ENCODE measurements around the gene FBXW7. TPM values are rescaled to one million over a fixed set of nuclear protein-coding genes. Genes with fewer than 3 reads are reported as not detected.
A peak's percentile ranks its signal among the peaks of the same experiment; 100 is the strongest.

Gene FBXW7
- total RNA-seq, 1 experiment from 2014 or later, result 27.1 TPM

DNA sequence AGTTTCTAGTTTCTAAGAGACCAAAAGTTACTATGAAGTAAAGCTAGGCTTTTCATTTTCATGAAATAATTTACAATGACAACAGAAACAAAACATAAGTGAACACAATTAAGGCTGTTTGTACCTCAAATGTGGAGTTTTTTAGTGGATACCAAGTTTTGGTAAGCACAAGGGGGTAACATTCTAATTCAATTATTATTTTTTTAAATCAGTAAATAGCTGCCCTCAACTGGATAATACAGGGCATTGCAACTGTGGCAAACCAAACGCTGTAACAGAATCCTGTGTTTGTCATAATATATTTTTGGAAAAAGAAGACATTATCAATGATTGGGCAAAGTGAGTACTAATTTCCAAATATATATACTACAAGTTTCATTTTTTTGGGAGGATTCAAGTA, 150.3 kb downstream of the FBXW7 start:
- H3K79me2 ChIP-seq (ENCODE audit: insufficient read depth, low read length), result no peaks in the 10 kb centered on the region
- H3K23me2 ChIP-seq (ENCODE audit: insufficient read length, low read depth, low read length, poor library complexity, severe bottlenecking), result no peaks in the 10 kb centered on the region
- no peak overlapping the region for H3T11ph ChIP-seq (ENCODE audit: low read length)
- H3K36me3 Mint-ChIP-seq (ENCODE audit: insufficient read depth in 1 of 3, low read depth in 3 of 3), result peaks cover 0 to 3% (median 0%) of the 10 kb centered on the region in 3 experiments; a peak in 2 of 7 replicates
- no peaks in the 10 kb centered on the region for H3K79me1 ChIP-seq (ENCODE audit: insufficient read depth, low read depth, low read length, poor library complexity, severe bottlenecking)
- no peak overlapping the region for H2BK12ac ChIP-seq (ENCODE audit: insufficient read length, low read depth, low read length)
- no peak overlapping the region for H3K27ac Mint-ChIP-seq
- no peak overlapping the region for H2BK15ac ChIP-seq (ENCODE audit: low read depth, low read length)
- H2BK120ac ChIP-seq (ENCODE audit: low read depth, low read length, poor library complexity, severe bottlenecking), result no peak overlapping the region
- no peak overlapping the region for H4K91ac ChIP-seq (ENCODE audit: insufficient read length, low read depth, low read length)
- no peak overlapping the region for H3K56ac ChIP-seq (ENCODE audit: insufficient read length, low read depth, low read length)
- H2BK5ac ChIP-seq (ENCODE audit: insufficient read length, low read length), result no peak overlapping the region
- H4K8ac ChIP-seq (replicated peaks; ENCODE audit: insufficient read length, low read depth, low read length), result no peak overlapping the region
- WGBS (ENCODE audit: extremely low coverage, insufficient read length, low lambda C conversion rate), result no CpG with 5 or more reads among the region's 1 CpG
- no peak overlapping the region for H2BK20ac ChIP-seq (ENCODE audit: low read depth, low read length, poor library complexity, severe bottlenecking)
- no peak overlapping the region for H3K14ac ChIP-seq (ENCODE audit: insufficient read depth, low read length)
- no peaks in the 10 kb centered on the region for H3K9me3 ChIP-seq (ENCODE audit: control insufficient read depth, low read depth, low read length)
- H3K4me2 ChIP-seq (ENCODE audit: insufficient read depth, insufficient read length, low read length), result no peak overlapping the region
- no peak overlapping the region for H3K18ac ChIP-seq (ENCODE audit: insufficient read length, low read depth, low read length)
- H3K4ac ChIP-seq (ENCODE audit: low read depth, low read length), result no peak overlapping the region
- H3K4me1 Mint-ChIP-seq, result peaks cover 12 to 15% of the 10 kb centered on the region in 2 experiments
- TF ChIP-seq, protein P1, sequence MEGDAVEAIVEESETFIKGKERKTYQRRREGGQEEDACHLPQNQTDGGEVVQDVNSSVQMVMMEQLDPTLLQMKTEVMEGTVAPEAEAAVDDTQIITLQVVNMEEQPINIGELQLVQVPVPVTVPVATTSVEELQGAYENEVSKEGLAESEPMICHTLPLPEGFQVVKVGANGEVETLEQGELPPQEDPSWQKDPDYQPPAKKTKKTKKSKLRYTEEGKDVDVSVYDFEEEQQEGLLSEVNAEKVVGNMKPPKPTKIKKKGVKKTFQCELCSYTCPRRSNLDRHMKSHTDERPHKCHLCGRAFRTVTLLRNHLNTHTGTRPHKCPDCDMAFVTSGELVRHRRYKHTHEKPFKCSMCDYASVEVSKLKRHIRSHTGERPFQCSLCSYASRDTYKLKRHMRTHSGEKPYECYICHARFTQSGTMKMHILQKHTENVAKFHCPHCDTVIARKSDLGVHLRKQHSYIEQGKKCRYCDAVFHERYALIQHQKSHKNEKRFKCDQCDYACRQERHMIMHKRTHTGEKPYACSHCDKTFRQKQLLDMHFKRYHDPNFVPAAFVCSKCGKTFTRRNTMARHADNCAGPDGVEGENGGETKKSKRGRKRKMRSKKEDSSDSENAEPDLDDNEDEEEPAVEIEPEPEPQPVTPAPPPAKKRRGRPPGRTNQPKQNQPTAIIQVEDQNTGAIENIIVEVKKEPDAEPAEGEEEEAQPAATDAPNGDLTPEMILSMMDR (conservative IDR thresholded peaks at IDR 0.05), result peak; percentile 72
- H4K20me1 ChIP-seq (ENCODE audit: control insufficient read depth, insufficient read depth, insufficient read length), result no peaks in the 10 kb centered on the region
- H3K9ac ChIP-seq (ENCODE audit: extremely low read depth, insufficient read length, low read length), result no peak overlapping the region
- H3K9me3 Mint-ChIP-seq, result no peaks in the 10 kb centered on the region
- H2AFZ ChIP-seq (ENCODE audit: low read length), result no peak overlapping the region
- H3K27me3 ChIP-seq (ENCODE audit: insufficient read depth, low read length), result no peaks in the 10 kb centered on the region
- H3K4me3 Mint-ChIP-seq, result no peak overlapping the region
- no peak for DNase-seq
- no peaks in the 10 kb centered on the region for H3K27me3 Mint-ChIP-seq (ENCODE audit: low read depth)
- H3K4me1 ChIP-seq (ENCODE audit: insufficient read depth, low read length), result peaks cover 4% of the 10 kb centered on the region; the same call in 1 of the 2 replicates
- no peak overlapping the region for H3K27ac ChIP-seq (ENCODE audit: insufficient read length, low read depth, low read length)
- no peak overlapping the region for H3K23ac ChIP-seq (ENCODE audit: insufficient read length, low read depth, low read length)
- H4K5ac ChIP-seq (ENCODE audit: insufficient read length, low read depth, low read length), result no peak overlapping the region
- H2AK5ac ChIP-seq (ENCODE audit: insufficient read length, low read length), result no peak overlapping the region
